ENCODE measurements around the gene C22orf31. TPM values are rescaled to one million over a fixed set of nuclear protein-coding genes. Genes with fewer than 3 reads are reported as not detected.

C22orf31 gene
- polyA plus RNA-seq, 3 donors, result not detected

GRCh38 chr22:29072979-29073617 is 11.5 kb upstream of the C22orf31 start, which contains the start of gene KREMEN1:
TSS of gene KREMEN1 (plus strand) at chr22:29073035. CDS start at chr22:29073131, 96 bp downstream.
- Histone ChIP-seq H3K9me3 (replicated peaks in 1 of 2; ENCODE audit: control insufficient read depth in 1 of 2, insufficient read depth in 1 of 2, low read length in 2 of 2) (peaks cover 0 to 13% of the 10 kb centered on the region in 2 donors), H2AFZ (ENCODE audit: insufficient read depth, low read depth, low read length, poor library complexity, severe bottlenecking) (peak within 1 kb of the TSS; percentile 80), H3K4me3 (replicated peaks in 1 of 3; ENCODE audit: low read depth in 2 of 3, low read length in 3 of 3) (peak within 1 kb of the TSS; percentile 38 to 78 (median 47)), H3K27me3 (ENCODE audit: control insufficient read depth in 2 of 2, insufficient read depth in 2 of 2, low read length in 2 of 2) (peaks cover 60 to 74% of the 10 kb centered on the region in 2 donors), H4K20me1 (ENCODE audit: insufficient read depth, low read length) (no peaks in the 10 kb centered on the region), H3K79me2 (ENCODE audit: insufficient read depth, low read length) (no peaks in the 10 kb centered on the region), H3K4me2 (replicated peaks; ENCODE audit: extremely low read depth, low read length, poor library complexity, severe bottlenecking) (peak within 1 kb of the TSS; percentile 79), H3K9ac (ENCODE audit: insufficient read depth, low read length, poor library complexity, severe bottlenecking) (peak within 1 kb of the TSS; percentile 57), H3K36me3 (replicated peaks in 1 of 2; ENCODE audit: control insufficient read depth in 1 of 2, insufficient read depth in 2 of 2, low read length in 2 of 2) (no peaks in the 10 kb centered on the region), H3K27ac (ENCODE audit: low read depth in 1 of 2, low read length in 2 of 2) (no peak within 1 kb of the TSS), H3K4me1 (ENCODE audit: control insufficient read depth in 1 of 2, insufficient read depth in 2 of 2, low read length in 2 of 2) (peaks cover 28 to 32% of the 10 kb centered on the region in 2 donors)
- DNase-seq, result no peak
- Mint-ChIP-seq H3K27ac (peak within 1 kb of the TSS in 2 of 7 donors; percentile 25 to 54), H3K4me1 (peaks cover 27% of the 10 kb centered on the region), H3K4me3 (peak within 1 kb of the TSS; percentile 76 to 87), H3K36me3 (peaks cover 3 to 8% of the 10 kb centered on the region in 2 donors), H3K9me3 (peaks cover 0 to 21% (median 11%) of the 10 kb centered on the region in 7 donors), H3K27me3 (ENCODE audit: low read depth in 3 of 3) (peaks cover 63 to 78% (median 67%) of the 10 kb centered on the region in 3 donors)
- intact Hi-C loops (cut with micrococcal nuclease), result loop anchor here in 1 of 2 donors (10.0 kb wide), 1 partner anchor 188 kb away; the partner anchor contains the start of gene ZNRF3
- TF ChIP-seq, protein P1, sequence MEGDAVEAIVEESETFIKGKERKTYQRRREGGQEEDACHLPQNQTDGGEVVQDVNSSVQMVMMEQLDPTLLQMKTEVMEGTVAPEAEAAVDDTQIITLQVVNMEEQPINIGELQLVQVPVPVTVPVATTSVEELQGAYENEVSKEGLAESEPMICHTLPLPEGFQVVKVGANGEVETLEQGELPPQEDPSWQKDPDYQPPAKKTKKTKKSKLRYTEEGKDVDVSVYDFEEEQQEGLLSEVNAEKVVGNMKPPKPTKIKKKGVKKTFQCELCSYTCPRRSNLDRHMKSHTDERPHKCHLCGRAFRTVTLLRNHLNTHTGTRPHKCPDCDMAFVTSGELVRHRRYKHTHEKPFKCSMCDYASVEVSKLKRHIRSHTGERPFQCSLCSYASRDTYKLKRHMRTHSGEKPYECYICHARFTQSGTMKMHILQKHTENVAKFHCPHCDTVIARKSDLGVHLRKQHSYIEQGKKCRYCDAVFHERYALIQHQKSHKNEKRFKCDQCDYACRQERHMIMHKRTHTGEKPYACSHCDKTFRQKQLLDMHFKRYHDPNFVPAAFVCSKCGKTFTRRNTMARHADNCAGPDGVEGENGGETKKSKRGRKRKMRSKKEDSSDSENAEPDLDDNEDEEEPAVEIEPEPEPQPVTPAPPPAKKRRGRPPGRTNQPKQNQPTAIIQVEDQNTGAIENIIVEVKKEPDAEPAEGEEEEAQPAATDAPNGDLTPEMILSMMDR (IDR thresholded peaks at IDR 0.05), result no peak
- WGBS (ENCODE audit: insufficient coverage), result 2% methylated on average over 74 of the region's 76 CpGs

DNA sequence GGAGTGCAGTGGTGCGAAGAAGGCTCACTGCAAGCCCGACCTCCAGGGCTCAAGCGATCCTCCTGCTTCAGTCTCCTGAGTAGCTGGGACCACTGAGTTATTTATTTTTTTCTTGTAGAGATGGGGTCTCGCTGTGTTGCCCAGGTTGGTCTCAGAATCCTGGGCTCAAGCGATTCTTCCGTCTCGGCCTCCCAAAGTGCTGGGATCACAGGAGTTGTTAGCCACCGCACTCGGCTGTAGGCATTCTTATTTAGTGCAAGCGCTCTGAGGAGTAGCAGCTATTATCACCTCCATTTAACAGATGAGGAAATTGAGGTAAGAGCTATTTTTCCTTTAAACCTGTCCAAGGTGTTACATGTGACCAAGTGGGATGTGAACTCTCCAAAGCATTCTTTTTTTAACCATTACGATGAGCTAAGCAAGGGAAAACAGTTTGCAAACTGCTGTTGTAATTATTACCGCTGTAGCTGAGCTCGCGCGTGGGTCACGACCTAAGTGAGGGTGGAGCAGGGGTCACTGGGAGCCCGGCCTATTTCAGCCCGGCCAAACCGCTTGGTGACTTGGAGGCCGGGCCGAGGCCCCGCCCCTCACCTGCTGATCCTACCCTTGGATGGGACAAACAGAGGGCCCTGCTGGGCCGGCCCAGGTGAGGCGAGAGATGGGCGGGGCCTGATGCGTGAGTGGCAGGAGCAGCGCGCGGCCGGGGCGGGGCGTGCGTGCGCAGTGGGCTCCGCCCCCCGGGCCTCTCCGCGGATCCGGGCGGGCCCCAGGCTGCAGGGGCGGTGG is 10.8 kb upstream of the C22orf31 start:
- peak overlapping the region; percentile 76 for H3K4me2 ChIP-seq (replicated peaks; ENCODE audit: extremely low read depth, low read length, poor library complexity, severe bottlenecking)
- H2AFZ ChIP-seq (ENCODE audit: insufficient read depth, low read depth, low read length, poor library complexity, severe bottlenecking), result peak overlapping the region; percentile 65

More for the DNA sequence above, 10.8 kb upstream of the C22orf31 start:
- Histone ChIP-seq H4K20me1 (ENCODE audit: insufficient read depth, low read length) (no peaks in the 10 kb centered on the region), H3K9me3 (replicated peaks in 1 of 2; ENCODE audit: control insufficient read depth in 1 of 2, insufficient read depth in 1 of 2, low read length in 2 of 2) (peaks cover 0 to 13% of the 10 kb centered on the region in 2 donors), H3K36me3 (replicated peaks in 1 of 2; ENCODE audit: control insufficient read depth in 1 of 2, insufficient read depth in 2 of 2, low read length in 2 of 2) (no peaks in the 10 kb centered on the region), H3K4me3 (replicated peaks in 1 of 3; ENCODE audit: low read depth in 2 of 3, low read length in 3 of 3) (peak overlapping the region; percentile 38 to 78 (median 47)), H3K9ac (ENCODE audit: insufficient read depth, low read length, poor library complexity, severe bottlenecking) (no peak overlapping the region), H3K4me1 (ENCODE audit: control insufficient read depth in 1 of 2, insufficient read depth in 2 of 2, low read length in 2 of 2) (peaks cover 28 to 32% of the 10 kb centered on the region in 2 donors), H3K27me3 (ENCODE audit: control insufficient read depth in 2 of 2, insufficient read depth in 2 of 2, low read length in 2 of 2) (peaks cover 63 to 77% of the 10 kb centered on the region in 2 donors), H3K27ac (ENCODE audit: low read depth in 1 of 2, low read length in 2 of 2) (no peak overlapping the region), H3K79me2 (ENCODE audit: insufficient read depth, low read length) (no peaks in the 10 kb centered on the region)
- peak; percentile 47 to 60 (median 52) for DNase-seq
- intact Hi-C loops (cut with micrococcal nuclease), result loop anchor here in 1 of 2 donors (10.0 kb wide), 1 partner anchor 188 kb away; the partner anchor contains the start of gene ZNRF3
- Mint-ChIP-seq H3K36me3 (peaks cover 3 to 8% of the 10 kb centered on the region in 2 donors), H3K4me1 (peaks cover 27% of the 10 kb centered on the region), H3K27ac (peak overlapping the region in 1 of 7 donors; percentile 54), H3K4me3 (peak overlapping the region; percentile 76 to 87), H3K9me3 (peaks cover 0 to 21% (median 11%) of the 10 kb centered on the region in 7 donors), H3K27me3 (ENCODE audit: low read depth in 3 of 3) (peaks cover 64 to 81% (median 74%) of the 10 kb centered on the region in 3 donors)
- 17% methylated on average over 37 of the region's 41 CpGs for WGBS (ENCODE audit: insufficient coverage)
- TF ChIP-seq, protein P1 (IDR thresholded peaks at IDR 0.05), result no peak

All from CD14-positive monocyte (primary cell).